HEK293 (cell line): ENCODE results near the gene SLC16A11.

Experiments used
- CTCF ChIA-PET: fragments of 350-600 bp; formaldehyde crosslinking; extraction: SDS; loops from one replicate; lab custom pipeline; 2021; ENCODE audit warnings: antibody characterized with exemption; lab: Yijun Ruan, JAX
- POLR2A ChIA-PET: fragments of 300-600 bp; formaldehyde crosslinking; extraction: SDS; loops from one replicate; lab custom pipeline; 2020; ENCODE audit warnings: antibody characterized with exemption, inconsistent platforms; lab: Yijun Ruan, JAX
- H3K27ac ChIP-seq: fragments of 200-500 bp; sonication (Bioruptor generic); 2 replicates; pipeline ENCODE4 v1.5.1; 2014; ENCODE audit warnings: low read depth, low read length, control low read depth, inconsistent platforms; ENCODE audit errors: extremely low read depth
- H3K36me3 ChIP-seq, 2 experiments: fragments of 200-500 bp in 1 of 2; sonication (Bioruptor generic) in 1 of 2; 1 replicate in 1 of 2; 2 replicates in 1 of 2; pipeline ENCODE4 v1.5.1; 2014 to 2017; ENCODE audit warnings: inconsistent platforms in 2 of 2, low read length in 2 of 2; ENCODE audit not compliant: control insufficient read depth in 2 of 2, insufficient read depth in 1 of 2
- H3K4me1 ChIP-seq: fragments of 200-500 bp; sonication (Bioruptor generic); 2 replicates; pipeline ENCODE4 v1.5.1; 2014; ENCODE audit warnings: mild to moderate bottlenecking, low read length, inconsistent platforms; ENCODE audit not compliant: control insufficient read depth, insufficient read depth
- H3K4me3 ChIP-seq: 2 replicates; pipeline ENCODE4 v1.5.1; 2011; ENCODE audit warnings: low read depth, mild to moderate bottlenecking, control low read depth, low read length, moderate library complexity
- H3K9me3 ChIP-seq: fragments of 200-500 bp; sonication (Bioruptor generic); 2 replicates; pipeline ENCODE4 v1.5.1; 2014; ENCODE audit warnings: low read depth, low read length, inconsistent platforms; ENCODE audit not compliant: control insufficient read depth, insufficient read depth
- CTCF ChIP-seq: fragments of 450-650 bp; formaldehyde crosslinking; IDR thresholded peaks from 2 replicates; pipeline ENCODE4 v1.5.1; 2016; ENCODE audit warnings: missing biosample characterization, missing genetic modification characterization
- KLF17 ChIP-seq: fragments of 450-650 bp; formaldehyde crosslinking; IDR thresholded peaks from 2 replicates; pipeline ENCODE4 v1.5.1; 2016; ENCODE audit warnings: missing biosample characterization, missing genetic modification characterization
- MYNN ChIP-seq: fragments of 450-650 bp; formaldehyde crosslinking; IDR thresholded peaks from 2 replicates; pipeline ENCODE4 v1.5.1; 2016; ENCODE audit warnings: missing biosample characterization, missing genetic modification characterization, borderline replicate concordance
- OSR2 ChIP-seq: fragments of 450-650 bp; formaldehyde crosslinking; IDR thresholded peaks from 2 replicates; pipeline ENCODE4 v1.5.1; 2016; ENCODE audit warnings: missing biosample characterization, missing genetic modification characterization
- PRDM6 ChIP-seq: fragments of 450-650 bp; formaldehyde crosslinking; IDR thresholded peaks from 2 replicates; pipeline ENCODE4 v1.5.1; 2017; ENCODE audit warnings: missing biosample characterization, missing genetic modification characterization
- REST ChIP-seq: fragments of 450-650 bp; formaldehyde crosslinking; IDR thresholded peaks from 2 replicates; pipeline ENCODE4 v1.5.1; 2016; ENCODE audit warnings: missing biosample characterization, missing genetic modification characterization
- TSHZ1 ChIP-seq: fragments of 450-650 bp; formaldehyde crosslinking; IDR thresholded peaks from 2 replicates; pipeline ENCODE4 v1.5.1; 2016; ENCODE audit warnings: missing biosample characterization, missing genetic modification characterization, borderline replicate concordance
- ZBTB11 ChIP-seq: fragments of 450-650 bp; formaldehyde crosslinking; conservative IDR thresholded peaks from 2 replicates; pipeline ENCODE4 v1.5.1; 2016; ENCODE audit warnings: low read depth, missing biosample characterization, missing genetic modification characterization
- ZBTB49 ChIP-seq: fragments of 450-650 bp; formaldehyde crosslinking; IDR thresholded peaks from 2 replicates; pipeline ENCODE4 v1.5.1; 2016; ENCODE audit warnings: missing biosample characterization, missing genetic modification characterization, low read depth
- ZBTB8A ChIP-seq: fragments of 450-650 bp; formaldehyde crosslinking; IDR thresholded peaks from 2 replicates; pipeline ENCODE4 v1.5.1; 2016; ENCODE audit warnings: missing biosample characterization, missing genetic modification characterization
- ZNF114 ChIP-seq: fragments of 450-650 bp; formaldehyde crosslinking; IDR thresholded peaks from 2 replicates; pipeline ENCODE4 v1.5.0; 2017; ENCODE audit warnings: missing biosample characterization, missing genetic modification characterization
- ZNF148 ChIP-seq: fragments of 450-650 bp; formaldehyde crosslinking; IDR thresholded peaks from 2 replicates; pipeline ENCODE4 v1.5.0; 2017; ENCODE audit warnings: missing biosample characterization, missing genetic modification characterization, borderline replicate concordance
- ZNF48 ChIP-seq: fragments of 450-650 bp; formaldehyde crosslinking; IDR thresholded peaks from 2 replicates; pipeline ENCODE4 v1.5.1; 2016; ENCODE audit warnings: missing biosample characterization, missing genetic modification characterization
- ZNF654 ChIP-seq: fragments of 450-650 bp; formaldehyde crosslinking; IDR thresholded peaks from 2 replicates; pipeline ENCODE4 v1.5.1; 2016; ENCODE audit warnings: low read depth, missing biosample characterization, missing genetic modification characterization

Gene SLC16A11

GRCh38 chr17:7045492-7046126, 1.7 kb upstream of the SLC16A11 start:
- ChIA-PET POLR2A (interaction anchor here (1.0 to 1.9 kb wide), 9 partner anchors 10 to 642 kb away, joined by 3 to 21 read pairs (median 9); partner anchors contain the start of genes ACADVL, DLG4, DVL2 and NEURL4), CTCF (interaction anchor here (0.6 to 12.8 kb wide), 79 partner anchors 9 to 1015 kb away, joined by 3 to 388 read pairs (median 5); partner anchors contain the start of genes ACADVL, ACAP1, ASGR1 and BCL6B)
- Histone ChIP-seq H3K36me3 (no peaks in the 10 kb centered on the region), H3K27ac (no peak overlapping the region), H3K4me1 (peaks cover 6% of the 10 kb centered on the region; the same call in 1 of the 2 replicates), H3K4me3 (no peak overlapping the region; the same call in 1 of the 2 replicates), H3K9me3 (no peaks in the 10 kb centered on the region)
- no peak for TF ChIP-seq TSHZ1 (tag by site-specific recombination)
- no peak for TF ChIP-seq ZBTB49 (tag by site-specific recombination)
- 0 out of 2 replicates have a peak, but pooled peaks have one; percentile 21 for TF ChIP-seq ZBTB8A (tag by site-specific recombination)
- no peak for TF ChIP-seq ZNF114 (tag by site-specific recombination)
- TF ChIP-seq MYNN (tag by site-specific recombination), result no peak
- no peak for TF ChIP-seq PRDM6 (tag by site-specific recombination)
- TF ChIP-seq OSR2 (tag by site-specific recombination), result peak; percentile 81
- no peak for TF ChIP-seq ZNF148 (tag by site-specific recombination)
- no peak for TF ChIP-seq REST (tag by site-specific recombination)
- peak; percentile 99 for TF ChIP-seq ZNF654
- no peak for TF ChIP-seq ZBTB11
- no peak for TF ChIP-seq ZNF48 (tag by site-specific recombination)
- TF ChIP-seq KLF17 (tag by site-specific recombination), result no peak
- peak; percentile 76 for TF ChIP-seq CTCF
